ENCODE measurements around the gene TES. TPM values are rescaled to one million over a fixed set of nuclear protein-coding genes. Genes with fewer than 3 reads are reported as not detected.
A peak's percentile ranks its signal among the peaks of the same experiment; 100 is the strongest.

TES gene
- polyA plus RNA-seq, 1 donor (not counting 4 experiments of a cell fraction or from before 2014, with no cell fraction given): 187 TPM

GRCh38 chr7:116162254-116162653 is 48.1 kb upstream of the TES start:
- Histone ChIP-seq H3K27ac (ENCODE audit: control insufficient read depth, insufficient read depth, low read length) (no peak overlapping the region), H4K20me1 (ENCODE audit: control insufficient read depth, extremely low read depth, insufficient read depth, low read length) (no peaks in the 10 kb centered on the region), H3K9ac (ENCODE audit: control insufficient read depth, extremely low read depth, insufficient read depth, low read length) (no peak overlapping the region), H3K79me2 (ENCODE audit: control insufficient read depth, insufficient read depth, low read length) (no peaks in the 10 kb centered on the region), H3K27me3 (ENCODE audit: control insufficient read depth, extremely low read depth, insufficient read depth, low read length) (no peaks in the 10 kb centered on the region), H3K9me3 (ENCODE audit: control insufficient read depth, low read depth, low read length) (no peaks in the 10 kb centered on the region), H3K36me3 (ENCODE audit: control insufficient read depth in 2 of 2, extremely low read depth in 1 of 2, insufficient read depth in 2 of 2, low read length in 2 of 2) (no peaks in the 10 kb centered on the region), H3K4me3 (ENCODE audit: control insufficient read depth in 2 of 3, extremely low read depth in 1 of 3, insufficient read depth in 2 of 3, low read depth in 1 of 3, low read length in 3 of 3) (no peak overlapping the region), H3K4me1 (ENCODE audit: control insufficient read depth, extremely low read depth, insufficient read depth, low read length) (no peaks in the 10 kb centered on the region), H3K4me2 (ENCODE audit: control insufficient read depth, extremely low read depth, insufficient read depth, low read depth, low read length) (no peak overlapping the region), H3K9me1 (ENCODE audit: control insufficient read depth, extremely low read depth, insufficient read depth, low read length) (no peaks in the 10 kb centered on the region), H2AFZ (ENCODE audit: control insufficient read depth, low read length) (no peak overlapping the region)
- FAIRE-seq (no peak), DNase-seq (ENCODE audit: low read depth, low spot score) (no peak)
- no peak for TF ChIP-seq CTCF (optimal IDR thresholded peaks at IDR 0.05 in 1 of 3, IDR thresholded peaks at IDR 0.05 in 1 of 3, conservative IDR thresholded peaks at IDR 0.05 in 1 of 3; ENCODE audit: extremely low read depth in 1 of 3, insufficient read depth in 2 of 3, low read length in 3 of 3)
- TF ChIP-seq EZH2 (IDR thresholded peaks at IDR 0.05; ENCODE audit: low read length): no peak
- dilution Hi-C loops (cut with MboI; ENCODE audit: extremely low pct_ligation_motif_present, low sequenced_read_pairs): no loop called here

- H3K9ac ChIP-seq (ENCODE audit: control insufficient read depth, extremely low read depth, insufficient read depth, low read length): no peak overlapping the region
- TF ChIP-seq CTCF (optimal IDR thresholded peaks at IDR 0.05 in 1 of 3, IDR thresholded peaks at IDR 0.05 in 1 of 3, conservative IDR thresholded peaks at IDR 0.05 in 1 of 3; ENCODE audit: extremely low read depth in 1 of 3, insufficient read depth in 2 of 3, low read length in 3 of 3) (peak in 1 of 3 experiments; percentile 35), EZH2 (IDR thresholded peaks at IDR 0.05; ENCODE audit: low read length) (no peak)
- FAIRE-seq: peak; percentile 29
Measured at GRCh38 chr7:116162992-116163391, 47.3 kb upstream of the TES start.

More at GRCh38 chr7:116162992-116163391, 47.3 kb upstream of the TES start:
- no peak overlapping the region for H3K4me3 ChIP-seq (ENCODE audit: control insufficient read depth in 2 of 3, extremely low read depth in 1 of 3, insufficient read depth in 2 of 3, low read depth in 1 of 3, low read length in 3 of 3)
- H3K27ac ChIP-seq (ENCODE audit: control insufficient read depth, insufficient read depth, low read length): no peak overlapping the region
- dilution Hi-C loops (cut with MboI; ENCODE audit: extremely low pct_ligation_motif_present, low sequenced_read_pairs): no loop called here
- H3K9me1 ChIP-seq (ENCODE audit: control insufficient read depth, extremely low read depth, insufficient read depth, low read length): no peaks in the 10 kb centered on the region
- no peak overlapping the region for H2AFZ ChIP-seq (ENCODE audit: control insufficient read depth, low read length)
- H4K20me1 ChIP-seq (ENCODE audit: control insufficient read depth, extremely low read depth, insufficient read depth, low read length): no peaks in the 10 kb centered on the region
- H3K9me3 ChIP-seq (ENCODE audit: control insufficient read depth, low read depth, low read length): no peaks in the 10 kb centered on the region
- no peaks in the 10 kb centered on the region for H3K27me3 ChIP-seq (ENCODE audit: control insufficient read depth, extremely low read depth, insufficient read depth, low read length)
- H3K4me2 ChIP-seq (ENCODE audit: control insufficient read depth, extremely low read depth, insufficient read depth, low read depth, low read length): no peak overlapping the region
- H3K36me3 ChIP-seq (ENCODE audit: control insufficient read depth in 2 of 2, extremely low read depth in 1 of 2, insufficient read depth in 2 of 2, low read length in 2 of 2): no peaks in the 10 kb centered on the region
- no peaks in the 10 kb centered on the region for H3K4me1 ChIP-seq (ENCODE audit: control insufficient read depth, extremely low read depth, insufficient read depth, low read length)
- no peaks in the 10 kb centered on the region for H3K79me2 ChIP-seq (ENCODE audit: control insufficient read depth, insufficient read depth, low read length)
- no peak for DNase-seq (ENCODE audit: low read depth, low spot score)
